Measurements from ENCODE around the gene RUNX3. TPM values are rescaled to one million over a fixed set of nuclear protein-coding genes. Genes with fewer than 3 reads are reported as not detected.

RUNX3 gene
- total and polyA plus RNA-seq, 2 of the 8 experiments (the other 6 are each of a cell fraction or from before 2014, with no cell fraction given), result 0.62 to 0.82 TPM

DNA sequence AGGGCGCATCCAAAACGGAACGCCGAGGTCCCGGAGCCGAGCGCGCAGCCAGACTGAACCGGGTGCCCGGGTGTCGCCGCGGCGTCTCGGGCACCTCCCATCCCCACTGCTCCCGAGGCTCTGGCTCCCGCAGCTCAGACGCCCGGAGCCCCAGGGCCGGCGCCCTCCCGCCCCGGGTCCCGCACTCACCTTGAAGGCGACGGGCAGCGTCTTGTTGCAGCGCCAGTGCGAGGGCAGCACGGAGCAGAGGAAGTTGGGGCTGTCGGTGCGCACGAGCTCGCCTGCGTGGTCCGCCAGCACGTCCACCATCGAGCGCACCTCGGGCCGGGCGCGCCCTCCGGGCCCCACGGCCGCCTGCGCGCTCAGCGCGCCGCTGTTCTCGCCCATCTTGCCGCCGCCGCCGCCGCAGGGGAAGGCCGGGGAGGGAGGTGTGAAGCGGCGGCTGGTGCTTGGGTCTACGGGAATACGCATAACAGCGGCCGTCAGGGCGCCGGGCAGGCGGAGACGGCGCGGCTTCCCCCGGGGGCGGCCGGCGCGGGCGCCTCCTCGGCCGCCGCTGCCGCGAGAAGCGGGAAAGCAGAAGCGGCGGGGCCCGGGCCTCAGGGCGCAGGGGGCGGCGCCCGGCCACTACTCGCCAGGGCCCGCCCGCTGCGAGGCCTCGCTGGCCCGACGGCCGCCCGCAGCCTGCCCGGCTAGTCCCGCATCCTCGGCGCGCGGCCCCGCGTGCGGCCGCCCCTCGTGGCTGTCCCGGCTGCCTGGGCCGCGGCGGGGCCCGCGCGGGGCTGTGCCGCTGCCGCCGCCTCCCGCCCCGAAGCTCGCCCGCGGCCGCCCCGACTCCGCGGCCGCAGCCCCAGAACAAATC, 447 bp downstream of the RUNX3 start:
- no peak overlapping the region for H3K23ac ChIP-seq (ENCODE audit: insufficient read length)
- H3K4me1 ChIP-seq (replicated peaks in 1 of 4; ENCODE audit: control insufficient read depth in 3 of 4, insufficient read depth in 4 of 4, low read length in 3 of 4), result peaks cover 6 to 60% (median 43%) of the 10 kb centered on the region in 4 experiments
- H3K27me3 ChIP-seq (replicated peaks in 1 of 4; ENCODE audit: control insufficient read depth in 3 of 4, extremely low read depth in 1 of 4, insufficient read depth in 3 of 4, low read length in 3 of 4), result peaks cover 71 to 97% (median 92%) of the 10 kb centered on the region in 4 experiments
- ChIA-PET CTCF (ENCODE audit: partially characterized antibody) (interaction anchor here (0.9 to 1.8 kb wide), 3 partner anchors 9 to 32 kb away, joined by 3 to 4 read pairs (median 4); no protein-coding TSS in a partner anchor), POLR2A (ENCODE audit: partially characterized antibody) (interaction anchor here (0.8 to 2.0 kb wide), 5 partner anchors 10 to 190 kb away, joined by 3 to 6 read pairs (median 3); no protein-coding TSS in a partner anchor)
- H3K9me3 ChIP-seq (ENCODE audit: insufficient read depth in 2 of 2, low read depth in 1 of 2, low read length in 1 of 2), result no peaks in the 10 kb centered on the region
- no peak overlapping the region for H4K91ac ChIP-seq (replicated peaks; ENCODE audit: insufficient read length, low read length)
- H3K18ac ChIP-seq (ENCODE audit: extremely low read depth, low read length), result peak overlapping the region; percentile 48; the same call in 1 of the 2 replicates
- no peak overlapping the region for H3K4ac ChIP-seq (replicated peaks; ENCODE audit: insufficient read length, low read depth, low read length)
- H3K79me1 ChIP-seq (ENCODE audit: low read depth, low read length), result no peaks in the 10 kb centered on the region
- no peak overlapping the region for H3K56ac ChIP-seq (replicated peaks; ENCODE audit: insufficient read length, low read depth, low read length)
- peaks cover 24% of the 10 kb centered on the region; the same call in 1 of the 2 replicates for H3K23me2 ChIP-seq (ENCODE audit: low read depth, low read length)
- no peak overlapping the region for H2AFZ ChIP-seq (ENCODE audit: low read length)
- no peak overlapping the region for H2BK15ac ChIP-seq (ENCODE audit: low read length)
- peak overlapping the region; percentile 89 to 91 for H3K4me2 ChIP-seq (ENCODE audit: insufficient read depth in 1 of 2, low read depth in 2 of 2, low read length in 2 of 2)
- H3K9ac ChIP-seq (replicated peaks in 1 of 4; ENCODE audit: extremely low read depth in 1 of 4, low read depth in 3 of 4, low read length in 3 of 4), result no peak overlapping the region
- H2BK20ac ChIP-seq (ENCODE audit: low read length), result no peak overlapping the region
- FAIRE-seq (no peak), DNase-seq (ENCODE audit: low read depth in 1 of 2, low spot score in 2 of 2) (peak in 1 of 2 experiments; percentile 77)
- H3K27ac ChIP-seq (ENCODE audit: low read depth, low read length), result no peak overlapping the region
- H3K36me3 ChIP-seq (ENCODE audit: control insufficient read depth in 2 of 4, insufficient read depth in 4 of 4, low read length in 3 of 4), result no peaks in the 10 kb centered on the region
- H2BK5ac ChIP-seq (ENCODE audit: low read depth, low read length), result no peak overlapping the region
- H2BK120ac ChIP-seq (replicated peaks; ENCODE audit: low read depth, low read length), result no peak overlapping the region
- no peak overlapping the region for H2AK5ac ChIP-seq (ENCODE audit: low read depth, low read length)
- H4K8ac ChIP-seq (ENCODE audit: extremely low read depth, insufficient read depth, low read length), result peak overlapping the region; percentile 28
- H2BK12ac ChIP-seq (ENCODE audit: low read depth, low read length), result peak overlapping the region; percentile 39; the same call in 1 of the 2 replicates
- 2% methylated on average over 47 of the region's 129 CpGs; no CpG with 5 or more reads in 1 of the 2 experiments for WGBS, 2 experiments (ENCODE audit: extremely low coverage in 1 of 2, insufficient coverage in 1 of 2, insufficient read length in 1 of 2, insufficient replicate concordance in 2 of 2, low coverage in 1 of 2, low lambda C conversion rate in 2 of 2, missing lambda C conversion rate in 1 of 2)
- H4K20me1 ChIP-seq (replicated peaks in 1 of 2; ENCODE audit: control insufficient read depth in 1 of 2, insufficient read depth in 2 of 2, low read length in 2 of 2), result peaks cover 0 to 8% of the 10 kb centered on the region in 2 experiments
- H3K79me2 ChIP-seq (ENCODE audit: control insufficient read depth in 1 of 2, insufficient read depth in 2 of 2, low read length in 2 of 2), result no peaks in the 10 kb centered on the region
- H4K5ac ChIP-seq (ENCODE audit: insufficient read length, low read depth, low read length), result no peak overlapping the region
- no peak overlapping the region for H3K14ac ChIP-seq (ENCODE audit: insufficient read length)
- peak overlapping the region; percentile 27 to 61 (median 40); a peak in 7 of 8 replicates for H3K4me3 ChIP-seq (ENCODE audit: extremely low read depth in 1 of 4, insufficient read depth in 2 of 4, low read depth in 3 of 4, low read length in 4 of 4)
- TF ChIP-seq EZH2 (IDR thresholded peaks at IDR 0.05; ENCODE audit: low read depth, low read length, severe bottlenecking) (peak; percentile 78), ASH2L (IDR thresholded peaks at IDR 0.05; ENCODE audit: low read length) (peak; percentile 17), FOSL1 (IDR thresholded peaks at IDR 0.05; ENCODE audit: insufficient read depth, low read depth, low read length) (no peak), CHD2 (IDR thresholded peaks at IDR 0.05; ENCODE audit: low read length) (no peak), PHF8 (conservative IDR thresholded peaks at IDR 0.05; ENCODE audit: low read depth, low read length) (0 out of 2 replicates have a peak, but pooled peaks have one; percentile 12), KDM4A (IDR thresholded peaks at IDR 0.05; ENCODE audit: low read depth, low read length, severe bottlenecking) (peak; percentile 53), BACH1 (IDR thresholded peaks at IDR 0.05; ENCODE audit: low read length) (peak; percentile 13; the same call in 1 of the 2 replicates), SIRT6 (IDR thresholded peaks at IDR 0.05; ENCODE audit: low read length) (no peak), RAD21 (IDR thresholded peaks at IDR 0.05 in 1 of 2, conservative IDR thresholded peaks at IDR 0.05 in 1 of 2; ENCODE audit: low read depth in 2 of 2, low read length in 2 of 2) (no peak), POLR2A (IDR thresholded peaks at IDR 0.05; ENCODE audit: control extremely low read depth in 1 of 2, low read depth in 2 of 2, low read length in 2 of 2) (no peak)
- TF ChIP-seq, protein P1, sequence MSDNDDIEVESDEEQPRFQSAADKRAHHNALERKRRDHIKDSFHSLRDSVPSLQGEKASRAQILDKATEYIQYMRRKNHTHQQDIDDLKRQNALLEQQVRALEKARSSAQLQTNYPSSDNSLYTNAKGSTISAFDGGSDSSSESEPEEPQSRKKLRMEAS (IDR thresholded peaks at IDR 0.05), result peak; percentile 61; the same call in 1 of the 2 replicates

Data from H1 (cell line).